ENCODE data around the gene SLC30A1. TPM values are rescaled to one million over a fixed set of nuclear protein-coding genes. Genes with fewer than 3 reads are reported as not detected.
A peak's percentile ranks its signal among the peaks of the same experiment; 100 is the strongest.

The SLC30A1 gene
- total RNA-seq, 1 donor from 2014 or later: 19.2 TPM

- TF ChIP-seq POLR2A (IDR thresholded peaks at IDR 0.05) (no peak), POLR2AphosphoS5 (IDR thresholded peaks at IDR 0.05; ENCODE audit: insufficient read depth in 1 of 2, low read depth in 1 of 2) (no peak)
- TF ChIP-seq, protein P1, sequence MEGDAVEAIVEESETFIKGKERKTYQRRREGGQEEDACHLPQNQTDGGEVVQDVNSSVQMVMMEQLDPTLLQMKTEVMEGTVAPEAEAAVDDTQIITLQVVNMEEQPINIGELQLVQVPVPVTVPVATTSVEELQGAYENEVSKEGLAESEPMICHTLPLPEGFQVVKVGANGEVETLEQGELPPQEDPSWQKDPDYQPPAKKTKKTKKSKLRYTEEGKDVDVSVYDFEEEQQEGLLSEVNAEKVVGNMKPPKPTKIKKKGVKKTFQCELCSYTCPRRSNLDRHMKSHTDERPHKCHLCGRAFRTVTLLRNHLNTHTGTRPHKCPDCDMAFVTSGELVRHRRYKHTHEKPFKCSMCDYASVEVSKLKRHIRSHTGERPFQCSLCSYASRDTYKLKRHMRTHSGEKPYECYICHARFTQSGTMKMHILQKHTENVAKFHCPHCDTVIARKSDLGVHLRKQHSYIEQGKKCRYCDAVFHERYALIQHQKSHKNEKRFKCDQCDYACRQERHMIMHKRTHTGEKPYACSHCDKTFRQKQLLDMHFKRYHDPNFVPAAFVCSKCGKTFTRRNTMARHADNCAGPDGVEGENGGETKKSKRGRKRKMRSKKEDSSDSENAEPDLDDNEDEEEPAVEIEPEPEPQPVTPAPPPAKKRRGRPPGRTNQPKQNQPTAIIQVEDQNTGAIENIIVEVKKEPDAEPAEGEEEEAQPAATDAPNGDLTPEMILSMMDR (IDR thresholded peaks at IDR 0.05): no peak
- intact Hi-C loops (cut with DNase I): no loop called here
- Histone ChIP-seq H3K27ac (no peak overlapping the region), H3K4me1 (no peaks in the 10 kb centered on the region), H3K4me3 (no peak overlapping the region), H3K9me3 (no peaks in the 10 kb centered on the region), H3K27me3 (no peaks in the 10 kb centered on the region), H3K36me3 (no peaks in the 10 kb centered on the region)
- peak in 1 of 2 donors; percentile 58 for DNase-seq (ENCODE audit: extremely low spot score in 2 of 2)
Observed at GRCh38 chr1:211557894-211558625, 20.9 kb downstream of the SLC30A1 start.

DNA sequence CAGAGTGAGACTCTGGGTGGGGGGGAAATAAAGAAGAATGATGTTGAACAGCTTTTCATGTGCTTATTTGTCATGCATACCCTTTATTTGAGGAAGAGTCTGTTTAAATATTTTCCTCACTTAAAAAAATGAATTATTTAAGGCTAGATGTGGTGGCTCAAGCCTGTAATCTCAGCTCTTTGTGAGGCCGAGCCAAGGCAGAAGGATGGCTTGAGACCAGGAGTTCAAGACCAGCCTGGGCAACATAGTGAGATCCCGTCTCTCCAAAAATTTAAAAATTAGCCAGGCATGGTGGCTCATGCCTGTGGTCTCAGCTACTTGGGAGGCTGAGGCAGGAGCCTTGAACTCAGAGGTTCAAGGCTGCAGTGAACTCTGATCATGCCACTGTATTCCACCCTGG lies 25.4 kb downstream of the SLC30A1 start:
- no peak overlapping the region for H3K4me3 ChIP-seq
- H3K4me1 ChIP-seq: peaks cover 9% of the 10 kb centered on the region
- TF ChIP-seq POLR2A (IDR thresholded peaks at IDR 0.05): no peak
- no peak for TF ChIP-seq POLR2AphosphoS5 (IDR thresholded peaks at IDR 0.05; ENCODE audit: insufficient read depth in 1 of 2, low read depth in 1 of 2)
- intact Hi-C loops (cut with DNase I): no loop called here
- H3K27ac ChIP-seq: no peak overlapping the region
- no peaks in the 10 kb centered on the region for H3K9me3 ChIP-seq
- peak in 1 of 2 donors; percentile 44 for DNase-seq (ENCODE audit: extremely low spot score in 2 of 2)
- no peaks in the 10 kb centered on the region for H3K27me3 ChIP-seq
- no peaks in the 10 kb centered on the region for H3K36me3 ChIP-seq

DNA sequence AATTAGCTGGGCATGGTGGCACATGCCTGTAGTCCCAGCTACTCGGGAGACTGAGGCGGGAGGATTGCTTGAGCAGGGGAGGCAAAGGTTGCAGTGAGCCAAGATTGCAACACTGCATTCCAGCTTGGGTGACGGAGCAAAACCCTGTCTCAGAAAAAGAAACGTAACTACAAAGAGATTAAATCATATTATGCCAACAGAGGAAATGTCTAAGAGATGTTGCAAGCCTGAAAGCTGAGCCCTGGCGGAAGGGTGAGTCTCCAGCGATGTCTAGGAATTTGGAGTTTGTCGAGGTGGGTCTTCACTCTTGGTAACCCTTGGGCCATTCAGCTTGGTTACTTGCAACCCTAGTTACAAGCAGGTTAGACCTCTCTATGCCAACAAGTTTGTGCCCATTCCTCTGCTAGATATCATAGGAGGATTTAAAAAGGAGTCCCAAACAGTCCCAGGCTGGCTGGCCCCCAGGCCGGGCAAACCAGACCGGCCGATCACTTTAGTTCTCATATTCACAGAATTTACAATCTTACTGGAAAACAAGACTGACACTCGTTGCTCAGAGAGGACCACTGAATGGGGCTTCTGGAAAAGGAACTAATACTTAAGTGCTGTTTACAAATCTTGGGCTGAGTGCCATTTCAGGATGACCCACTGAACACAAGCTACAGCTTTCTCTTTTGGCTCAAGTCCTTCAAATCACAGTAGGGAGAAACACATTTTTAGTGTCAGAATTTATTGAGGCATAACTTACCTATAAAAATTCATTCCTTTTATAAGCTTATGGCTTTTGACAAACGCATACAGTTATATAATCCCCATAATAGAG lies 27.1 kb downstream of the SLC30A1 start:
- TF ChIP-seq POLR2AphosphoS5 (IDR thresholded peaks at IDR 0.05; ENCODE audit: insufficient read depth in 1 of 2, low read depth in 1 of 2) (no peak), POLR2A (IDR thresholded peaks at IDR 0.05) (no peak)
- TF ChIP-seq, protein P1 (IDR thresholded peaks at IDR 0.05): no peak
- Histone ChIP-seq H3K4me3 (no peak overlapping the region), H3K27ac (no peak overlapping the region), H3K36me3 (no peaks in the 10 kb centered on the region), H3K27me3 (no peaks in the 10 kb centered on the region), H3K4me1 (peaks cover 9% of the 10 kb centered on the region), H3K9me3 (no peaks in the 10 kb centered on the region)
- intact Hi-C loops (cut with DNase I): no loop called here
- DNase-seq (ENCODE audit: extremely low spot score in 2 of 2): peak in 1 of 2 donors; percentile 71

GRCh38 chr1:211549092-211549711 lies 29.8 kb downstream of the SLC30A1 start:
- H3K4me1 ChIP-seq: peaks cover 9% of the 10 kb centered on the region
- no peak for DNase-seq (ENCODE audit: extremely low spot score in 2 of 2)
- H3K36me3 ChIP-seq: no peaks in the 10 kb centered on the region
- TF ChIP-seq POLR2A (IDR thresholded peaks at IDR 0.05) (no peak), POLR2AphosphoS5 (IDR thresholded peaks at IDR 0.05; ENCODE audit: insufficient read depth in 1 of 2, low read depth in 1 of 2) (no peak)
- TF ChIP-seq, protein P1 (IDR thresholded peaks at IDR 0.05): no peak
- H3K4me3 ChIP-seq: no peak overlapping the region
- no peaks in the 10 kb centered on the region for H3K27me3 ChIP-seq
- H3K27ac ChIP-seq: no peak overlapping the region
- intact Hi-C loops (cut with DNase I): no loop called here
- H3K9me3 ChIP-seq: no peaks in the 10 kb centered on the region

- H3K9me3 ChIP-seq: no peaks in the 10 kb centered on the region
- peaks cover 9% of the 10 kb centered on the region for H3K4me1 ChIP-seq
- TF ChIP-seq POLR2A (IDR thresholded peaks at IDR 0.05) (no peak), POLR2AphosphoS5 (IDR thresholded peaks at IDR 0.05; ENCODE audit: insufficient read depth in 1 of 2, low read depth in 1 of 2) (no peak)
- TF ChIP-seq, protein P1 (IDR thresholded peaks at IDR 0.05): no peak
- no peak for DNase-seq (ENCODE audit: extremely low spot score in 2 of 2)
- intact Hi-C loops (cut with DNase I): no loop called here
- H3K27me3 ChIP-seq: no peaks in the 10 kb centered on the region
- H3K4me3 ChIP-seq: no peak overlapping the region
- H3K27ac ChIP-seq: no peak overlapping the region
- H3K36me3 ChIP-seq: no peaks in the 10 kb centered on the region
Observed at GRCh38 chr1:211548321-211549091, 30.5 kb downstream of the SLC30A1 start.
